Measurements from ENCODE around the gene SLAMF8. TPM values are rescaled to one million over a fixed set of nuclear protein-coding genes. Genes with fewer than 3 reads are reported as not detected.
A peak's percentile ranks its signal among the peaks of the same experiment; 100 is the strongest.

SLAMF8 gene
- total and polyA plus RNA-seq, 2 of the 8 experiments (the other 6 are each of a cell fraction or from before 2014, with no cell fraction given): not detected

GRCh38 chr1:159803956-159804689 is 22.6 kb upstream of the SLAMF8 start:
- Histone ChIP-seq H3K9ac (replicated peaks in 1 of 4; ENCODE audit: extremely low read depth in 1 of 4, low read depth in 3 of 4, low read length in 3 of 4) (no peak overlapping the region), H3K79me1 (ENCODE audit: low read depth, low read length) (no peaks in the 10 kb centered on the region), H4K8ac (ENCODE audit: extremely low read depth, insufficient read depth, low read length) (no peak overlapping the region), H2BK12ac (ENCODE audit: low read depth, low read length) (no peak overlapping the region), H3K14ac (ENCODE audit: insufficient read length) (no peak overlapping the region), H2AK5ac (ENCODE audit: low read depth, low read length) (no peak overlapping the region), H3K27me3 (replicated peaks in 1 of 4; ENCODE audit: control insufficient read depth in 3 of 4, extremely low read depth in 1 of 4, insufficient read depth in 3 of 4, low read length in 3 of 4) (no peaks in the 10 kb centered on the region), H2BK5ac (ENCODE audit: low read depth, low read length) (no peak overlapping the region), H3K23me2 (ENCODE audit: low read depth, low read length) (peaks cover 3% of the 10 kb centered on the region; the same call in 1 of the 2 replicates), H2BK15ac (ENCODE audit: low read length) (no peak overlapping the region), H3K56ac (replicated peaks; ENCODE audit: insufficient read length, low read depth, low read length) (no peak overlapping the region), H2AFZ (ENCODE audit: low read length) (no peak overlapping the region), H3K9me3 (ENCODE audit: insufficient read depth in 2 of 2, low read depth in 1 of 2, low read length in 1 of 2) (no peaks in the 10 kb centered on the region), H3K18ac (ENCODE audit: extremely low read depth, low read length) (no peak overlapping the region), H3K23ac (ENCODE audit: insufficient read length) (no peak overlapping the region), H2BK20ac (ENCODE audit: low read length) (no peak overlapping the region), H3K36me3 (ENCODE audit: control insufficient read depth in 2 of 4, insufficient read depth in 4 of 4, low read length in 3 of 4) (no peaks in the 10 kb centered on the region), H3K4me3 (ENCODE audit: extremely low read depth in 1 of 4, insufficient read depth in 2 of 4, low read depth in 3 of 4, low read length in 4 of 4) (no peak overlapping the region), H3K4me1 (replicated peaks in 1 of 4; ENCODE audit: control insufficient read depth in 3 of 4, insufficient read depth in 4 of 4, low read length in 3 of 4) (no peaks in the 10 kb centered on the region), H3K4ac (replicated peaks; ENCODE audit: insufficient read length, low read depth, low read length) (no peak overlapping the region), H4K5ac (ENCODE audit: insufficient read length, low read depth, low read length) (no peak overlapping the region), H2BK120ac (replicated peaks; ENCODE audit: low read depth, low read length) (no peak overlapping the region), H4K20me1 (replicated peaks in 1 of 2; ENCODE audit: control insufficient read depth in 1 of 2, insufficient read depth in 2 of 2, low read length in 2 of 2) (no peaks in the 10 kb centered on the region), H3K4me2 (ENCODE audit: insufficient read depth in 1 of 2, low read depth in 2 of 2, low read length in 2 of 2) (no peak overlapping the region), H3K27ac (ENCODE audit: low read depth, low read length) (no peak overlapping the region), H4K91ac (replicated peaks; ENCODE audit: insufficient read length, low read length) (no peak overlapping the region), H3K79me2 (ENCODE audit: control insufficient read depth in 1 of 2, insufficient read depth in 2 of 2, low read length in 2 of 2) (no peaks in the 10 kb centered on the region)
- POLR2A ChIA-PET (ENCODE audit: partially characterized antibody): interaction anchor here (1.4 to 1.8 kb wide), 3 partner anchors 19 to 87 kb away, joined by 4 to 6 read pairs (median 5); no protein-coding TSS in a partner anchor
- DNase-seq (ENCODE audit: low read depth in 1 of 2, low spot score in 2 of 2) (no peak), FAIRE-seq (no peak)
- WGBS, 2 experiments (ENCODE audit: extremely low coverage in 1 of 2, insufficient coverage in 1 of 2, insufficient read length in 1 of 2, insufficient replicate concordance in 2 of 2, low coverage in 1 of 2, low lambda C conversion rate in 2 of 2, missing lambda C conversion rate in 1 of 2): 78% methylated on average over 7 of the region's 7 CpGs; no CpG with 5 or more reads in 1 of the 2 experiments
- CTCF ChIA-PET (ENCODE audit: partially characterized antibody): interaction anchor here (0.7 to 26.0 kb wide), 21 partner anchors 10 to 270 kb away, joined by 3 to 645 read pairs (median 4); partner anchors contain the start of gene SLAMF8
- peak; percentile 35 to 40; a peak in 3 of 4 replicates for TF ChIP-seq RAD21 (IDR thresholded peaks at IDR 0.05 in 1 of 2, conservative IDR thresholded peaks at IDR 0.05 in 1 of 2; ENCODE audit: low read depth in 2 of 2, low read length in 2 of 2)
- TF ChIP-seq SP1 (IDR thresholded peaks at IDR 0.05; ENCODE audit: low read depth, low read length): no peak
- no peak for TF ChIP-seq GABPA (IDR thresholded peaks at IDR 0.05; ENCODE audit: borderline replicate concordance, insufficient read depth, low read length)
- TF ChIP-seq RBBP5 (IDR thresholded peaks at IDR 0.05; ENCODE audit: borderline replicate concordance, low read depth, low read length): no peak
- no peak for TF ChIP-seq ATF2 (IDR thresholded peaks at IDR 0.05; ENCODE audit: low read length)
- TF ChIP-seq USF2 (IDR thresholded peaks at IDR 0.05; ENCODE audit: low read length): no peak
